Naive thymus-derived CD8-positive, alpha-beta T cell (primary cell): ENCODE results near the gene CDC42BPB. TPM values are rescaled to one million over a fixed set of nuclear protein-coding genes. Genes with fewer than 3 reads are reported as not detected.

Source experiments
- ATAC-seq, 2 donors: fragments of 150-1000 bp; cut with Tn5 transposase in 1 of 2; sonication (Bioruptor Pico), chemical (Tn5 transposase) in 1 of 2; 1 replicate in 1 of 2; 2 replicates in 1 of 2; pipeline ENCODE4 v1.10.0; 2021; ENCODE audit warnings: mild to moderate bottlenecking in 2 of 2, moderate library complexity in 2 of 2
- POLR2A ChIA-PET: fragments of 350-600 bp; sonication (Branson Sonifier 250); formaldehyde crosslinking; loops from one replicate; lab custom pipeline; 2021; ENCODE audit warnings: antibody characterized with exemption; lab: Charles Lee
- DNase-seq, 10 donors: peaks; one replicate each; pipeline versions ENCODE4 v3.0.0 to v3.0.0-alpha.2; 2020 to 2022
- H3K27ac Mint-ChIP-seq, 10 donors: one replicate each; pipeline ENCODE4 v1.8.0; 2020 to 2022; ENCODE audit warnings: mild to moderate bottlenecking in 10 of 10, mixed read lengths in 10 of 10, moderate library complexity in 4 of 10, inconsistent platforms in 1 of 10
- H3K27me3 Mint-ChIP-seq, 5 donors: one replicate each; pipeline ENCODE4 v1.8.0; 2021 to 2022; ENCODE audit warnings: mixed read lengths in 5 of 5
- H3K36me3 Mint-ChIP-seq, 3 donors: one replicate each; pipeline ENCODE4 v1.8.0; 2020 to 2022; ENCODE audit warnings: mixed read lengths in 3 of 3, mild to moderate bottlenecking in 2 of 3, inconsistent platforms in 1 of 3
- H3K4me1 Mint-ChIP-seq, 4 donors: one replicate each; pipeline ENCODE4 v1.8.0; 2021 to 2022; ENCODE audit warnings: mixed read lengths in 4 of 4
- H3K4me3 Mint-ChIP-seq, 10 donors: one replicate each; pipeline ENCODE4 v1.8.0; 2020 to 2022; ENCODE audit warnings: mild to moderate bottlenecking in 10 of 10, mixed read lengths in 10 of 10, moderate library complexity in 6 of 10, inconsistent platforms in 1 of 10
- H3K9me3 Mint-ChIP-seq, 9 donors: one replicate each; pipeline ENCODE4 v1.8.0; 2020 to 2022; ENCODE audit warnings: mixed read lengths in 9 of 9, mild to moderate bottlenecking in 3 of 9, inconsistent platforms in 1 of 9, moderate library complexity in 1 of 9
- polyA plus RNA-seq, 3 donors: library from polyadenylated mRNA; unstranded; fragments of 300-500 nt; fragmentation: Illumina TruSeq; gene quantifications; one replicate each; pipeline ENCODE4 v1.2.3, GENCODE V29; 2021
- total RNA-seq, 8 experiments: library from RNA in 2 of 8; stranded (reverse) in 2 of 8; gene quantifications; one replicate each; pipeline ENCODE4 v1.2.3 and lab custom pipeline; 2021 to 2026

Gene CDC42BPB
- total and polyA plus RNA-seq, 5 experiments from 2014 or later = 0.20 to 6.3 (median 0.73) TPM

- POLR2A ChIA-PET = no interaction called here
- ATAC-seq (no peak), DNase-seq (no peak)
- Mint-ChIP-seq H3K4me1 (no peaks in the 10 kb centered on the region), H3K27ac (no peak overlapping the region), H3K36me3 (peaks cover 0 to 2% (median 0%) of the 10 kb centered on the region in 3 donors), H3K9me3 (no peaks in the 10 kb centered on the region), H3K4me3 (no peak overlapping the region), H3K27me3 (no peaks in the 10 kb centered on the region)
These were observed 56.9 kb downstream of the CDC42BPB start for GRCh38 chr14:103000291-103000921.

GRCh38 chr14:102999227-102999895 is 58.0 kb downstream of the CDC42BPB start:
- Mint-ChIP-seq H3K4me1 (no peaks in the 10 kb centered on the region), H3K4me3 (no peak overlapping the region), H3K36me3 (peaks cover 0 to 2% (median 0%) of the 10 kb centered on the region in 3 donors), H3K27ac (no peak overlapping the region), H3K27me3 (peaks cover 0 to 4% (median 0%) of the 10 kb centered on the region in 5 donors), H3K9me3 (no peaks in the 10 kb centered on the region)
- DNase-seq = no peak
- POLR2A ChIA-PET = no interaction called here
- no peak for ATAC-seq

DNA sequence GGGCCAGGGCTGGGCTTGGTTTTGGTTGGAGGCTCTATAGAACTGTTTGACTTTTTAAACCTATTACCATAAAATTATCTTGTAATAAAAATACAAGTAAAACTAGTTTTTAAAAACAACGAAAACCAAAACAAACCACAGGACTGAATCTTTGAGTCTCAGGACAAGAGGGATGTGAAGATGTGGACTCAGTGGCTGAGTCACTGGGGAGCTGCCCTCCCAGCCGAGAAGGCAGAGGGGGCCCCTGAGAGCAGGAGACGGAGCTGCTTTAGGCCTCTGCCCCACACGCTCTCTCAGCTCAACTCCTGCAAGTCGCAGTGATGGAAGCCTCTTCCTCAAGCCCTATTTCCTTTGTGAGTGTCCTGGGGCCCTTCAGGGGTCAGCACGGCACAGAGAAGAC is 59.0 kb downstream of the CDC42BPB start:
- Mint-ChIP-seq H3K9me3 (no peaks in the 10 kb centered on the region), H3K36me3 (peaks cover 0 to 3% (median 2%) of the 10 kb centered on the region in 3 donors), H3K4me3 (no peak overlapping the region), H3K4me1 (no peaks in the 10 kb centered on the region), H3K27ac (no peak overlapping the region), H3K27me3 (peaks cover 0 to 4% (median 0%) of the 10 kb centered on the region in 5 donors)
- POLR2A ChIA-PET = no interaction called here
- ATAC-seq = no peak
- DNase-seq = no peak

- ATAC-seq (no peak), DNase-seq (no peak)
- Mint-ChIP-seq H3K27ac (no peak overlapping the region), H3K27me3 (peaks cover 0 to 4% (median 0%) of the 10 kb centered on the region in 5 donors), H3K4me1 (no peaks in the 10 kb centered on the region), H3K9me3 (no peaks in the 10 kb centered on the region), H3K36me3 (peaks cover 0 to 3% (median 2%) of the 10 kb centered on the region in 3 donors), H3K4me3 (no peak overlapping the region)
- POLR2A ChIA-PET = no interaction called here
These were observed 60.4 kb downstream of the CDC42BPB start for GRCh38 chr14:102996941-102997340.

DNA sequence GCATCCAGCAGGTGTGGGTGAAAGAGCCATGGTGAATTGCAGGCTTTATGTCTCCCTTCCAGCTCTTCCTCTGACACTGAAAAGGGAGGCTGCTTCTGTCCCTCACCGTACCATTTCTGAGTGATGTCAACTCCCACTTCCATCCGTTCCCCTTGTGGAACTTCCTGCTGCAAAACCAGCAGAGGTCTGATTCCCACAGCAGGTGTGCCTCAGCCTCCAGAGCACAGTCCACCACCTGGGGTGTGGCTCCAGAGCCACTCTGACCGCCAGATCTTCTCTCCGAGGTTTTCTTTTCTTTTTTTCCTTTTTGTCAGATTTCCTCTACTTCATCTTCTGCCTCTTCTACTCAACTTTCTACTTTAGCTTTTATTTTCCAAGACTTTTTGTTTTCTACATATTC is 62.7 kb downstream of the CDC42BPB start:
- POLR2A ChIA-PET = no interaction called here
- no peak overlapping the region for H3K27ac Mint-ChIP-seq
- no peak overlapping the region for H3K4me3 Mint-ChIP-seq
- no peak for ATAC-seq
- DNase-seq = no peak
- no peaks in the 10 kb centered on the region for H3K4me1 Mint-ChIP-seq
- peaks cover 0 to 6% (median 0%) of the 10 kb centered on the region in 5 donors for H3K27me3 Mint-ChIP-seq
- H3K36me3 Mint-ChIP-seq = peaks cover 0 to 9% (median 5%) of the 10 kb centered on the region in 3 donors
- peaks cover 0 to 5% (median 0%) of the 10 kb centered on the region in 9 donors for H3K9me3 Mint-ChIP-seq

DNA sequence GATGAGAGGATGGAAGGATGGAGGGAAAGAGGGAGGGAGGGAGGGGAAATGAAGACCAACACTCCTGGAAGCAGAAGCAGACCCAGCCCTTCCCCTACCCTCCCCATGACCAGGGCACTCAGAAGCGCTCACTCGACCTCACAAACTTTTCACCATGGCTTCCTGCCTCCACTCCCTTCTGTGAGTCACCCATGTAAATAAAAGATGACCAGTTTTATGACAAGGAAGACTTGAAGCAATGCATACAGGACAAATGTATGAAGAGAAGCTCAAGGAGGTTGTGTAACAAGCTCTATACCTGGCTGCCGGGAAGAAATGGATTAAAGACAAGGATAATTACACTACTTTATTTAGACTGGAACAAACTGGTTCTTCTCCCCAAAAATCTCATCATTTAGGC is 63.8 kb downstream of the CDC42BPB start:
- no peak overlapping the region for H3K27ac Mint-ChIP-seq
- no peak overlapping the region for H3K4me3 Mint-ChIP-seq
- H3K27me3 Mint-ChIP-seq = peaks cover 0 to 6% (median 0%) of the 10 kb centered on the region in 5 donors
- DNase-seq = no peak
- peaks cover 0 to 15% (median 5%) of the 10 kb centered on the region in 9 donors for H3K9me3 Mint-ChIP-seq
- ATAC-seq = no peak
- H3K4me1 Mint-ChIP-seq = no peaks in the 10 kb centered on the region
- H3K36me3 Mint-ChIP-seq = peaks cover 3 to 19% (median 4%) of the 10 kb centered on the region in 3 donors
- POLR2A ChIA-PET = no interaction called here

DNA sequence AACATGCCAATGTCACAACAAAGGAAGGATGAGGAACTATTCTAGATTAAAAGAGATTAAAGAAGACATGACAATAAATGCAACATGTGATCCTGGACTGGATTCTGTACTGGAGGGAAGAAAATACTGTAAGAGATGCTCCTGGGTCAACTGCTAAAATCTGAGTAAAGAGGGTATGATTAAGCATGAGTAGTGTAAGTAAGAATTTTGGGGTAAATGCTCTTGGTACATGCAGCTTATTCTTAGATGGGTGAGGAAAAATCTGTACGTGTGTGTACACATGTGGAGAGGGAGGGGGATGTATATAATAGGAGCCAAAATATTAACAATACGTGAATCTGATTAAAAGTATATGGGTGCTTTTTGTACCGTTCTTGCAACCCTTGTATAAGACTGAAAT is 66.0 kb downstream of the CDC42BPB start:
- H3K27ac Mint-ChIP-seq = no peak overlapping the region
- POLR2A ChIA-PET = no interaction called here
- no peak for DNase-seq

GRCh38 chr14:102988054-102988453 is 69.3 kb downstream of the CDC42BPB start:
- Mint-ChIP-seq H3K9me3 (peaks cover 10 to 37% (median 17%) of the 10 kb centered on the region in 9 donors), H3K27ac (peak overlapping the region in 2 of 10 donors; percentile 1 to 39), H3K36me3 (peaks cover 9 to 35% (median 28%) of the 10 kb centered on the region in 3 donors), H3K4me1 (no peaks in the 10 kb centered on the region), H3K4me3 (peak overlapping the region in 1 of 10 donors; percentile 7), H3K27me3 (peaks cover 0 to 9% (median 2%) of the 10 kb centered on the region in 5 donors)
- no peak for DNase-seq
- POLR2A ChIA-PET = no interaction called here
- ATAC-seq = no peak

More for the DNA sequence above, 66.0 kb downstream of the CDC42BPB start:
- H3K4me3 Mint-ChIP-seq = no peak overlapping the region
- ATAC-seq = no peak
- peaks cover 6 to 34% (median 25%) of the 10 kb centered on the region in 3 donors for H3K36me3 Mint-ChIP-seq
- H3K27me3 Mint-ChIP-seq = peaks cover 0 to 10% (median 4%) of the 10 kb centered on the region in 5 donors
- H3K9me3 Mint-ChIP-seq = peaks cover 10 to 34% (median 17%) of the 10 kb centered on the region in 9 donors
- no peaks in the 10 kb centered on the region for H3K4me1 Mint-ChIP-seq

DNA sequence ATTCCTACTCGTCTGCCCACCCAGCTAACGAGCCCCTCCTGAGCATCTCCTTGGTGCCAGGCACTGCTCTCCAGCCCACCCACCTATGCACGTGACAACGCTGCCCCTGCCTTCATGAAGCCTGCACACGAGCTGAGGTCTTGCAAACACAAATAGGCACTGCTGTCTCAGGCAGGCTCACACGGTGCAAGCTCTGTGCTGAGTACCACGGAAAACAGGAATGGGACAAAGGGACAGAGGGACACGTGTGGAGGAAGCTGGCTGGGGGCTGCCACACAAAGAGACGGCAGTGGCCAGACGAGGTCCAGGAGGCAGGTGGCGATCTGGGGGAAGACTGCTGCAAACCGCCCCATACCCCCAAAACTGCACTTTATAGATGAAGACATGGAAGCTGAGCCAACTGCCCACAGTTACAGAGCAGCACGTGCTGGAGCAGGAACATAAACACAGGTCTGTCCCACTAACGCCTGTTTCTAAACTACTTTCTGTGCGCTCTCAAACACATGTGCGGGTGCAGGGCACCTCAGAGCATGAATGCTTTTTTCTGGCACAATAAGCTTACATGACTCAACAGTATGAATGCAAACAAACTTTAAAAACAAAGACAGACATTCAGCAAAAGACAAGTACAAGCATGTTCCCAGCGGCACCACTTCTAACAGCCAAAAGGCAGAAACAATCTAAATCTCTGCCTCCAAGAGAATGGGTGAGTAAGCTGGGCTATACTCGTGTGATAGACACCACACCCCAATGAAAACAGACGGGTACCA is 70.4 kb downstream of the CDC42BPB start:
- Mint-ChIP-seq H3K9me3 (peaks cover 10 to 37% (median 17%) of the 10 kb centered on the region in 9 donors), H3K36me3 (peaks cover 11 to 35% (median 28%) of the 10 kb centered on the region in 3 donors)

GRCh38 chr14:102985665-102986064 is 71.7 kb downstream of the CDC42BPB start:
- Mint-ChIP-seq H3K9me3 (peaks cover 10 to 37% (median 17%) of the 10 kb centered on the region in 9 donors), H3K27me3 (peaks cover 0 to 9% (median 2%) of the 10 kb centered on the region in 5 donors), H3K27ac (no peak overlapping the region), H3K36me3 (peaks cover 11 to 35% (median 28%) of the 10 kb centered on the region in 3 donors), H3K4me1 (no peaks in the 10 kb centered on the region), H3K4me3 (no peak overlapping the region)
- ATAC-seq (no peak), DNase-seq (no peak)
- POLR2A ChIA-PET = no interaction called here

More for the DNA sequence above, 70.4 kb downstream of the CDC42BPB start:
- peak overlapping the region in 1 of 10 donors; percentile 39 for H3K27ac Mint-ChIP-seq
- no peak overlapping the region for H3K4me3 Mint-ChIP-seq
- peaks cover 0 to 9% (median 2%) of the 10 kb centered on the region in 5 donors for H3K27me3 Mint-ChIP-seq
- no peaks in the 10 kb centered on the region for H3K4me1 Mint-ChIP-seq
- POLR2A ChIA-PET = no interaction called here
- DNase-seq (no peak), ATAC-seq (no peak)

GRCh38 chr14:102984336-102985102 is 72.8 kb downstream of the CDC42BPB start:
- DNase-seq (no peak), ATAC-seq (no peak)
- peaks cover 7 to 28% (median 28%) of the 10 kb centered on the region in 3 donors for H3K36me3 Mint-ChIP-seq
- no peak overlapping the region for H3K4me3 Mint-ChIP-seq
- POLR2A ChIA-PET = no interaction called here
- H3K4me1 Mint-ChIP-seq = no peaks in the 10 kb centered on the region
- H3K27ac Mint-ChIP-seq = no peak overlapping the region
- H3K27me3 Mint-ChIP-seq = peaks cover 0 to 7% (median 2%) of the 10 kb centered on the region in 5 donors
- H3K9me3 Mint-ChIP-seq = peaks cover 10 to 37% (median 16%) of the 10 kb centered on the region in 9 donors

GRCh38 chr14:102983496-102983895 is 73.9 kb downstream of the CDC42BPB start:
- H3K9me3 Mint-ChIP-seq = peaks cover 8 to 31% (median 12%) of the 10 kb centered on the region in 9 donors

More at GRCh38 chr14:102983496-102983895, 73.9 kb downstream of the CDC42BPB start:
- no peaks in the 10 kb centered on the region for H3K4me1 Mint-ChIP-seq
- peaks cover 0 to 7% (median 2%) of the 10 kb centered on the region in 5 donors for H3K27me3 Mint-ChIP-seq
- no peak overlapping the region for H3K27ac Mint-ChIP-seq
- POLR2A ChIA-PET = no interaction called here
- peaks cover 7 to 25% (median 19%) of the 10 kb centered on the region in 3 donors for H3K36me3 Mint-ChIP-seq
- H3K4me3 Mint-ChIP-seq = no peak overlapping the region
- ATAC-seq (no peak), DNase-seq (no peak)
